Adipocyte (in vitro differentiated cells): ENCODE data around the gene DIPK1C.

ENCODE experiments used
- DNase-seq: peaks from one replicate; pipeline ENCODE4 v3.0.0-alpha.2; 2015; ENCODE audit warnings: low read depth
- H3K27me3 ChIP-seq: replicated peaks from 2 replicates; pipeline ENCODE4 v1.7.0; 2013; ENCODE audit warnings: mild to moderate bottlenecking, low read length, moderate library complexity; ENCODE audit not compliant: control insufficient read depth, insufficient read depth
- H3K36me3 ChIP-seq: 2 replicates; pipeline ENCODE4 v1.7.0; 2013; ENCODE audit warnings: low read length, mild to moderate bottlenecking, moderate library complexity; ENCODE audit not compliant: control insufficient read depth, insufficient read depth, severe bottlenecking
- H3K4me1 ChIP-seq: 2 replicates; pipeline ENCODE4 v1.7.0; 2013; ENCODE audit warnings: mild to moderate bottlenecking, low read length, moderate library complexity; ENCODE audit not compliant: control insufficient read depth, insufficient read depth
- H3K4me3 ChIP-seq: 2 replicates; pipeline ENCODE4 v1.7.0; 2013; ENCODE audit warnings: mild to moderate bottlenecking, low read length, moderate library complexity
- H3K9ac ChIP-seq: 2 replicates; pipeline ENCODE4 v1.7.0; 2013; ENCODE audit warnings: mild to moderate bottlenecking, low read length, moderate library complexity
- H3K9me3 ChIP-seq: 2 replicates; pipeline ENCODE4 v1.7.0; 2013; ENCODE audit warnings: mild to moderate bottlenecking, low read length, moderate library complexity; ENCODE audit not compliant: control insufficient read depth

DIPK1C gene

DNA sequence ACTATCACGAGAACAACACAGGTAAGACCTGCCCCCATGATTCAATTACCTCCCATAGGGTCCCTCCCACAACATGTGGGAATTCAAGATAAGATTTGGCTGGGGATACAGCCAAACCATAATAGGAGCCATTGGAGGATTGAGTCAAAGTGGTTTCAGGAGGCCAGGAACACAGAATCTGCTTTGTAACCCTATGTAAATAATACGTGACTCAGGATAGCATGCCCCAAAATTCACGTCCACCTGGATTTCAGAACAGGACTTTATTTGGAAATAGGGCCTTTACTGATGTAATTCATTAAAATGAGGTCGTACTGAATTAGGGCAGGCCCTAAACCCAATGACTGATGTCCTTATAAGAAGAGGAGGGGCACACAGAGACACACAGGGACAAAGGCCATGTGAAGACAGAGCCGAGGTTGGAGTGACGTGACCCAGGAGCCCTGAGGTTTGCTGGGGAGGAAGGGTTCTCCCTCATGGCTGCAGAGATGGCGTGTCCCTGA is 23.1 kb upstream of the DIPK1C start:
- DNase-seq, result no peak
- H3K9ac ChIP-seq, result no peak overlapping the region
- no peaks in the 10 kb centered on the region for H3K9me3 ChIP-seq

DNA sequence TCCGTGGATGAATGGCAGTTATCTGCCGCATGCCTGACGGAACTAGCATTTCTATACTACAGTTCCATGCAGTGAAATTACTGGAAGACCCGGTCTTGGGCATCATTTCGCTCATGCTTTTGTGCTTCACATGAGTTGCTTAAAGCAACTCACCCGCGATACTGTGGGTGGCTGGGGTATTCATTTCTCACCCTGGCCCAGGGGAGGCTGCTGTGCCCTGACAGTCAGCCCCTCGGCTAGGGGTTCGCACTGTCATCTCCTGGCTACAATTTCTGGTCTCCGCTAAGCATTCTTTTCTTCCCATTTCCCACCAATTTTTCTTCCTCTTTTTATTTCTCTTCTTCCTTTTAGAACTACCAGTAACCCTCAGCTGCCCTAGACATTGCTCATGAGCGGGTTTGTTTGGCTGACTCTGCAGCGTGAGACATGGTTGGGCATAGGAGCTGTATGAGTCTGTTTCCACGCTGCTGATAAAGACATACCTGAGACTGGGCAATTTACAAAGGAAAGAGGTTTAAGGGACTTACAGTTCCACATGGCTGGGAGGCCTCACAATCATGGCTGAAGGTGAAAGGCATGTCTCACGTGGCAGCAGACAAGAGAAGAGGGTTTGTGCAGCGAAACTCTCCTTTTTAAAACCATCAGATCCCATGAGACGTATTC is 22.5 kb upstream of the DIPK1C start:
- peaks cover 26% of the 10 kb centered on the region for H3K27me3 ChIP-seq
- H3K9ac ChIP-seq, result no peak overlapping the region
- no peaks in the 10 kb centered on the region for H3K36me3 ChIP-seq
- H3K9me3 ChIP-seq, result no peaks in the 10 kb centered on the region
- DNase-seq, result no peak
- H3K4me1 ChIP-seq, result no peaks in the 10 kb centered on the region
- H3K4me3 ChIP-seq, result no peak overlapping the region

More for the DNA sequence above, 23.1 kb upstream of the DIPK1C start:
- no peaks in the 10 kb centered on the region for H3K4me1 ChIP-seq
- H3K36me3 ChIP-seq, result no peaks in the 10 kb centered on the region
- H3K4me3 ChIP-seq, result no peak overlapping the region
- peaks cover 22% of the 10 kb centered on the region for H3K27me3 ChIP-seq

DNA sequence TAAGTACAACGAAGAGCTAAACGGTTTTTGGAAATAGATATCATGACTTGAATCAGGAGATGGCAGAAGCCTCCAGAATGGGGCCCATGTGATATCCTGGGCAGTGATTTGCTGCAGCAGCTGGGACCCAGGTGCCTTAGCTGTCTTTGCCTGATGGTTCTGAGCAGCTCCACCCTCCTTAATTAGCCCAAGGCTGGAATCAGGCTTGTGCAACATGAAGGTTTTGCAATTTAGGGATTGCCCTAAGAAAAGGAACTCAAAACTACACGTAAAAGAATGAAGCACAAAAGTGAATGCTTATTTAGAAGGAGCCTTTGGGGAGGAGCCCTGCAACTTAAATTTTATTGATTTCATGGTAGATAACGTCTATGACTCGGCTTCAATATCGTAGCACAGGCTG is 21.8 kb upstream of the DIPK1C start:
- Histone ChIP-seq H3K4me1 (no peaks in the 10 kb centered on the region), H3K9ac (no peak overlapping the region), H3K4me3 (no peak overlapping the region), H3K9me3 (no peaks in the 10 kb centered on the region), H3K36me3 (no peaks in the 10 kb centered on the region), H3K27me3 (peaks cover 27% of the 10 kb centered on the region)
- peak; percentile 60 for DNase-seq

DNA sequence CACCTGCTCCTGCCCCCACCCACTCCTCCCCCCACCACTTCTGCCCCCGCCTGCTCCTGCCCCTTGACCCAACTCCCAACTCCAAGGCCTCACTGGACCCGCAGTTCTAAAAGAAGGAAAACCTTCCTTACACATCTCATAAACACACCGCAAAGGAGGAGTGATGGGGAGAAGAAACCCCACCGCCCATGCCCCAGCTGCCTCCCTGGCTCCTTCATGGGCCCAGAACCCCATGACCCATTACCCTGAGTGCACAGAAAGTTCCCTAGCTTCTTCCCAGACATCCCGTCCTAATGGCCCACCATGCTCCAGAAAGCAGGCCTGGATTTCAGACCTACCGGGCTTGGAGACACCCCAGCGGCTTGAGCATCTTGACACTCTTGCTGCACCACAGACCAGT is 21.2 kb upstream of the DIPK1C start:
- Histone ChIP-seq H3K4me3 (no peak overlapping the region), H3K27me3 (peaks cover 30% of the 10 kb centered on the region), H3K36me3 (no peaks in the 10 kb centered on the region), H3K4me1 (no peaks in the 10 kb centered on the region), H3K9ac (no peak overlapping the region), H3K9me3 (no peaks in the 10 kb centered on the region)
- DNase-seq, result no peak

DNA sequence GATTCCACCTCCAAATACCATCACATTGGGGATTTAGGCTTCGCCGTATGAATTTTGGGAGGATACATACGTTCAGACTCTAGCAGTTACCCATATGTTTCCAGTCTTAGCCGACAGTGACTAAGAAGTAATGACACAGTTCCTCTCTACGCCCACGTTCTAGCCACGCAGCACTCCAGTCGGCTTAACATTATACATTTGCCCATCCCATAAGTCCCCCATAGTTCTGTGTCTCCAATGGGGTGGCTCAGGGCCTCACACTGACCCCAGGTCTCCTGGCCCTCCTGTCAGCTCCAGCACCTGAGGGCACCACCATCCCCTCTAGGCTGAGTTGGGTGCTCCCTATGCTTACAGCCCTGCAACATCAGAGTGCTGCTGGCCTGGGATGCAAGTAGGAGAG is 20.7 kb upstream of the DIPK1C start:
- Histone ChIP-seq H3K4me1 (no peaks in the 10 kb centered on the region), H3K9me3 (no peaks in the 10 kb centered on the region), H3K9ac (no peak overlapping the region), H3K4me3 (no peak overlapping the region), H3K36me3 (no peaks in the 10 kb centered on the region), H3K27me3 (peaks cover 36% of the 10 kb centered on the region)
- DNase-seq, result no peak

DNA sequence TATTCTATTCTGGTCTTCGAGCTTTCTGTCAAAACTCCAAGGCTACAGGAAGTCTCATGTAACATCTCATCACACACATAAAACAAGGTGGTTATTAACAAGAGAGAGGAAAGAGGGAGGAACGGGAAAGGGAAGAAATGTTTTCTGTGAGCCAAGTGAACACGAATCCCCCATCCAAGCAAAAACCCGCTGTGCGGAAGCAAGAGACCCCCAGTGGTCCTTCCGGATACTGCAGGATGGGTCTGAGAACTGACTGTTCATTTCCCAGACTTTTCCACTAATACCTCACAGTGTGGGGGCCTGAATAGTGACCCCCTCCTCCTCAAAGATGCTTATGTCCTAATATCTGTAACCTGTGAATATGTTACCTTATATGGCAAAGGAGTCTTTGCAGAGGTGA is 19.0 kb upstream of the DIPK1C start:
- peaks cover 36% of the 10 kb centered on the region for H3K27me3 ChIP-seq
- no peak overlapping the region for H3K4me3 ChIP-seq
- H3K4me1 ChIP-seq, result peaks cover 3% of the 10 kb centered on the region
- DNase-seq, result no peak
- peaks cover 3% of the 10 kb centered on the region for H3K9me3 ChIP-seq
- H3K9ac ChIP-seq, result no peak overlapping the region
- H3K36me3 ChIP-seq, result no peaks in the 10 kb centered on the region

DNA sequence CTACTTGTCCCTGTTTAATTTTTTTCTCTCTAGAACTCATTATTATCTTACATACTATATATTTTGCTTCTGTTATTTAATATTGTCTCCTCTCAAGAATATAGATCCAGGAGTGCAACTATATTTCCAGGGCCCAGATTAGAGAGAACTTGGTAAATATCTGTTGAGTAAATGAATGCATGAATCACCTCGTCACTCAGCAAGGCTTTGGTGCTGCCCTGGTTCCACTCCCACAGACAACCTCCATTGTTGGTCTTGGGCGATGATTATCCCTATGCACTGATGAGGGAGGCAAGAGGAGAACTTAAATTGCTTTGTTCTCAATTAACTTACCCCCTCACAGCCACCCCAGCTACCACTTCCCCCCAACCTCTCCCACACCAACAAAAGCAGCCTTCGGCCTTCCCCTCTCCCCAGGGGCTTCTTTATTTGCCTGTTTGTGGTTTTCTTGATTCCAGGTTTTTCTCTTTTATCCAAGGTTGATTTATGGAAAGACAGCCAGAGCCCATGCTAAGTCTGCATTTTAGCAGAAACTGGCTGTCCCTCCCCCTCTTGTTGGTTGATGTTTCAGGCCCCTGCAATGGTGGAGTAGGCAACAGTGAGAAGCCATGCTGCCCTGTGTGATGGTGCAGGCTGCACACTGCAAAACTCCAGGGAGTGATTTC is 17.0 kb upstream of the DIPK1C start:
- no peak for DNase-seq
- H3K36me3 ChIP-seq, result no peaks in the 10 kb centered on the region
- H3K9ac ChIP-seq, result no peak overlapping the region
- peaks cover 3% of the 10 kb centered on the region for H3K4me1 ChIP-seq
- peaks cover 19% of the 10 kb centered on the region for H3K9me3 ChIP-seq
- no peak overlapping the region for H3K4me3 ChIP-seq
- H3K27me3 ChIP-seq, result peaks cover 31% of the 10 kb centered on the region

DNA sequence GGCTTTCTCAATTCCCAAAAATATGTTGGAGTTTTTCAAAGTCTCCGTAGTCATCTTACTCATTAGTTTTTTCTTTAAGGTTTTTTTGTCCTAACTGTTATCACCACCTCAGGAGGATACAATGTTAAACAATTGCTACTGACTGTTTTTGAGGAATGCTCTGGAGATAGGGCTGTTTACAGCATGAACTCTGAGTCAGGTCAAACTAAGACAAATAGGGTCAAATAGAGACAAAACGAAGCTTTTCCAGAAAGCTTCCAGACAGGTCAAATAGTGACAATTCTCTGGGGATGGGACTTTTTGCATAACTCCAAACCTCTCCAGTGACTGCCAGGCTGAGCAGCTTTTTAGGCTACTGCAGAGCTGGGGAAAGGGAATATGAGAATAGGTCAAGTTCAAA is 15.2 kb upstream of the DIPK1C start:
- no peak for DNase-seq
- peaks cover 19% of the 10 kb centered on the region for H3K9me3 ChIP-seq
- H3K9ac ChIP-seq, result no peak overlapping the region
- peaks cover 31% of the 10 kb centered on the region for H3K27me3 ChIP-seq
- no peaks in the 10 kb centered on the region for H3K36me3 ChIP-seq
- H3K4me3 ChIP-seq, result no peak overlapping the region
- H3K4me1 ChIP-seq, result peaks cover 3% of the 10 kb centered on the region

DNA sequence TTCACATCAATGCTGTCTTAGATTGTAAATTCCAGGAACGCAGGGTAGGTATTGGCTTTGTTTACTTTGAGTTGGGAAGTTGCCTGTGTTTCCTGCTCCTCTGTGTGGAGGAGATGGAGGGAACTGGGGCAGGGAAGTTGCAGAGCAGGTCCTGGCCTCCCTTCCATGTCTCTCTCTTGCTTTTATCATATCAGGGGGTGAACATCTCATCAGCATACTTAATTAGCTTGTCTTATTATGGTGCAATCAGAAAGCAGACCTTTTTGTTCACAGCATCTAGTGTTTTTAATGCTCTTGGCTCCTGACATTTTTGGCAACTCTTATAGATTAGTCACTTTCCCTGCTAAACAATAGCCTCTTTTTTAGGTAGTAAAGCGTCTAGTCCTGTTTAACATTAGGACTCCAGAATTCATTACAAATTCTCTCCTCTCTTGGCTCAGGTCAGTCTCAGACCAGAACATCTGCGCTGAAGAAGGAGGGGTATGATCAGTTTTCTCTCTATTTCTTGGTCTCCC is 11.5 kb upstream of the DIPK1C start:
- Histone ChIP-seq H3K9me3 (peaks cover 19% of the 10 kb centered on the region), H3K27me3 (peaks cover 25% of the 10 kb centered on the region), H3K4me1 (peaks cover 3% of the 10 kb centered on the region), H3K4me3 (no peak overlapping the region), H3K9ac (no peak overlapping the region), H3K36me3 (no peaks in the 10 kb centered on the region)
- DNase-seq, result no peak

DNA sequence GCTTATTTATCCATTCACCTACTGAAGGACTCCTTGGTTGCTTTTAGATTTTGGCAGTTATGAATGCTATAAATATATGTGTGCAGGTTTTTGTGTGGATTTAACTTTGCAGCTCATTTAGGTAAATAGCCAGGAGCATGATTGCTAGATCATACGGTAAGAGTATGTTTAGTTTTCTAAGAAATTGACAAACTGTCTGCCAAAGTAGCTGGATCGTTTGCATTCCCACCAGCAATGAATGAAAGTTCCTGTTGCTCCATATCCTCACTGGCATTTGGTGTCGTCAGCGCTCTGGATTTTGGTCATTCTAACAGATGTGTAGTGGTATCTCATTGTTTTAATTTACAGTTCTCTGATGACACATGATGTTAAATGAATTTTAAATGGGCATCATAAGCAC is 8.7 kb upstream of the DIPK1C start:
- H3K36me3 ChIP-seq, result no peaks in the 10 kb centered on the region
- peaks cover 22% of the 10 kb centered on the region for H3K9me3 ChIP-seq
- H3K9ac ChIP-seq, result no peak overlapping the region
- H3K4me1 ChIP-seq, result no peaks in the 10 kb centered on the region
- no peak for DNase-seq
- peaks cover 40% of the 10 kb centered on the region for H3K27me3 ChIP-seq
- H3K4me3 ChIP-seq, result no peak overlapping the region

DNA sequence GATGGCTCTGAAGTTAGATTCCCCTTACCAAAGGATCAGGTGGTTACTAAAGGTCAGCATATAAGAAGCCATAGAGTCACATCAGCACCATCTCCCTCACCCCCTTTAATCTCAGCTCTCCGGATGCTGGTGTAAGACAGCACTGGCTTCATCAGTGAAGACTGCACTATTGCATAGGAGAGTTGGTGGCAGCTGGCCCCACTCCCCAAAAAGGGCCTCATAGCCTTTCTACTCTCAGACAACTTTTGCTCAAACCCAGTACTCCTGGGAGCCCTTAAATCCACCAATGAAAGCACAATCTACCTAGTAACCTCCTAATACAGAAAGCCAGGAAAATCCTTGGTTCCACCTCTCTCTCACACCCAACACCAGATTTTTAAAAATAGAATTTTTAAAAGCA is 6.9 kb upstream of the DIPK1C start:
- Histone ChIP-seq H3K36me3 (no peaks in the 10 kb centered on the region), H3K4me3 (no peak overlapping the region), H3K9me3 (peaks cover 10% of the 10 kb centered on the region), H3K4me1 (no peaks in the 10 kb centered on the region), H3K27me3 (peaks cover 57% of the 10 kb centered on the region), H3K9ac (no peak overlapping the region)
- DNase-seq, result no peak
